ENCODE results near the gene DENND4A. TPM values are rescaled to one million over a fixed set of nuclear protein-coding genes. Genes with fewer than 3 reads are reported as not detected.

The DENND4A gene
- polyA plus RNA-seq (2013, experiment 1 of 2; ENCODE audit: insufficient read length), result 8.2 TPM
- 8.9 TPM for polyA plus RNA-seq (2013, experiment 2 of 2; ENCODE audit: insufficient read length)

- DNase-seq, result peak; percentile 98
Observed at GRCh38 chr15:65792138-65792987, at the start of gene DENND4A. DENND4A (minus strand) TSS chr15:65792293; CDS start chr15:65756450, 35,843 bp downstream.

- peak; percentile 36 for DNase-seq
Observed at GRCh38 chr15:65841121-65841930, 49.2 kb upstream of the DENND4A start.

GRCh38 chr15:65839985-65840384 lies 47.9 kb upstream of the DENND4A start:
- no peak for DNase-seq

GRCh38 chr15:65839354-65839901 lies 47.3 kb upstream of the DENND4A start:
- DNase-seq, result no peak

- DNase-seq, result no peak
Observed at GRCh38 chr15:65837301-65838294, 45.5 kb upstream of the DENND4A start.

GRCh38 chr15:65836665-65837064 lies 44.6 kb upstream of the DENND4A start:
- no peak for DNase-seq

GRCh38 chr15:65835447-65835846 lies 43.4 kb upstream of the DENND4A start:
- no peak for DNase-seq

GRCh38 chr15:65834603-65835282 lies 42.6 kb upstream of the DENND4A start:
- no peak for DNase-seq

GRCh38 chr15:65833501-65834205 lies 41.6 kb upstream of the DENND4A start:
- no peak for DNase-seq

- DNase-seq, result peak; percentile 90
Observed at GRCh38 chr15:65832549-65833364, 40.7 kb upstream of the DENND4A start.

GRCh38 chr15:65829130-65829764 lies 37.2 kb upstream of the DENND4A start:
- DNase-seq, result peak; percentile 8

- no peak for DNase-seq
Observed at GRCh38 chr15:65828585-65828984, 36.5 kb upstream of the DENND4A start.

- peak; percentile 4 for DNase-seq
Observed at GRCh38 chr15:65827065-65827464, 35.0 kb upstream of the DENND4A start.

- no peak for DNase-seq
Observed at GRCh38 chr15:65824941-65825544, 33.0 kb upstream of the DENND4A start.

GRCh38 chr15:65824031-65824743 lies 32.1 kb upstream of the DENND4A start:
- peak; percentile 60 for DNase-seq

- DNase-seq, result no peak
Observed at GRCh38 chr15:65822316-65822715, 30.2 kb upstream of the DENND4A start.

- DNase-seq, result no peak
Observed at GRCh38 chr15:65821070-65821469, 29.0 kb upstream of the DENND4A start.

GRCh38 chr15:65819563-65819960 lies 27.5 kb upstream of the DENND4A start:
- no peak for DNase-seq

All from fibroblast of skin of scalp (primary cell).